Osteocyte (in vitro differentiated cells): ENCODE results near the gene AVEN. TPM values are rescaled to one million over a fixed set of nuclear protein-coding genes. Genes with fewer than 3 reads are reported as not detected.

ENCODE experiments used
- DNase-seq: peaks from one replicate; pipeline ENCODE4 v3.0.0; 2021; ENCODE audit warnings: mixed read lengths; ENCODE audit not compliant: unreplicated experiment; ENCODE audit errors: extremely low spot score
- H3K27ac Mint-ChIP-seq: one replicate; pipeline ENCODE4 v1.8.0; 2021; ENCODE audit warnings: mild to moderate bottlenecking, mixed read lengths; ENCODE audit not compliant: unreplicated experiment
- H3K27me3 Mint-ChIP-seq: one replicate; pipeline ENCODE4 v1.8.0; 2021; ENCODE audit warnings: mixed read lengths; ENCODE audit not compliant: unreplicated experiment
- H3K36me3 Mint-ChIP-seq: one replicate; pipeline ENCODE4 v1.8.0; 2021; ENCODE audit warnings: mixed read lengths; ENCODE audit not compliant: unreplicated experiment
- H3K4me1 Mint-ChIP-seq: one replicate; pipeline ENCODE4 v1.8.0; 2021; ENCODE audit warnings: mixed read lengths; ENCODE audit not compliant: unreplicated experiment
- H3K4me3 Mint-ChIP-seq: one replicate; pipeline ENCODE4 v1.8.0; 2021; ENCODE audit warnings: mild to moderate bottlenecking, moderate library complexity, mixed read lengths; ENCODE audit not compliant: unreplicated experiment
- H3K9me3 Mint-ChIP-seq: one replicate; pipeline ENCODE4 v1.8.0; 2021; ENCODE audit warnings: mixed read lengths; ENCODE audit not compliant: unreplicated experiment
- CTCF ChIP-seq: fragments of 200-600 bp; sonication (generic); IDR thresholded peaks from 2 replicates; pipeline ENCODE4 v1.5.0; 2021; ENCODE audit warnings: antibody characterized with exemption, mild to moderate bottlenecking, moderate library complexity
- total RNA-seq: library from RNA; stranded (reverse); gene quantifications from 2 replicates; pipeline ENCODE4 v1.2.1, GENCODE V29; 2021

Gene AVEN
- total RNA-seq, 1 donor from 2014 or later, result 12.5 TPM

- Mint-ChIP-seq H3K4me3 (no peak overlapping the region), H3K36me3 (no peaks in the 10 kb centered on the region), H3K4me1 (no peaks in the 10 kb centered on the region), H3K9me3 (peaks cover 5% of the 10 kb centered on the region), H3K27ac (no peak overlapping the region), H3K27me3 (peaks cover 9% of the 10 kb centered on the region)
- DNase-seq, result no peak
- no peak for TF ChIP-seq CTCF
Observed at GRCh38 chr15:33831646-33832045, 207.4 kb downstream of the AVEN start.

- no peak overlapping the region for H3K27ac Mint-ChIP-seq
- peaks cover 9% of the 10 kb centered on the region for H3K27me3 Mint-ChIP-seq
- no peaks in the 10 kb centered on the region for H3K36me3 Mint-ChIP-seq
- TF ChIP-seq CTCF, result no peak
- no peaks in the 10 kb centered on the region for H3K4me1 Mint-ChIP-seq
- H3K9me3 Mint-ChIP-seq, result peaks cover 5% of the 10 kb centered on the region
- no peak overlapping the region for H3K4me3 Mint-ChIP-seq
- DNase-seq, result no peak
Observed at GRCh38 chr15:33830351-33830750, 208.7 kb downstream of the AVEN start.

GRCh38 chr15:33826201-33826600 is 212.8 kb downstream of the AVEN start:
- no peak overlapping the region for H3K27ac Mint-ChIP-seq
- no peaks in the 10 kb centered on the region for H3K36me3 Mint-ChIP-seq
- DNase-seq, result no peak
- TF ChIP-seq CTCF, result no peak
- H3K27me3 Mint-ChIP-seq, result peaks cover 9% of the 10 kb centered on the region
- H3K9me3 Mint-ChIP-seq, result peaks cover 5% of the 10 kb centered on the region
- no peak overlapping the region for H3K4me3 Mint-ChIP-seq
- no peaks in the 10 kb centered on the region for H3K4me1 Mint-ChIP-seq

- no peak overlapping the region for H3K27ac Mint-ChIP-seq
- no peaks in the 10 kb centered on the region for H3K4me1 Mint-ChIP-seq
Observed at GRCh38 chr15:33825453-33825852, 213.6 kb downstream of the AVEN start.

GRCh38 chr15:33823119-33823518 is 215.9 kb downstream of the AVEN start:
- H3K36me3 Mint-ChIP-seq, result no peaks in the 10 kb centered on the region
- peaks cover 9% of the 10 kb centered on the region for H3K27me3 Mint-ChIP-seq
- no peak overlapping the region for H3K27ac Mint-ChIP-seq
- no peak for TF ChIP-seq CTCF
- DNase-seq, result no peak
- no peaks in the 10 kb centered on the region for H3K4me1 Mint-ChIP-seq
- no peaks in the 10 kb centered on the region for H3K9me3 Mint-ChIP-seq
- H3K4me3 Mint-ChIP-seq, result no peak overlapping the region

More at GRCh38 chr15:33825453-33825852, 213.6 kb downstream of the AVEN start:
- H3K27me3 Mint-ChIP-seq, result peaks cover 6% of the 10 kb centered on the region
- no peaks in the 10 kb centered on the region for H3K36me3 Mint-ChIP-seq
- no peak for TF ChIP-seq CTCF
- H3K4me3 Mint-ChIP-seq, result no peak overlapping the region
- no peak for DNase-seq
- H3K9me3 Mint-ChIP-seq, result peaks cover 5% of the 10 kb centered on the region
